Right forelimb (tissue), 1 donor: ENCODE measurements around the gene FSTL4.

Experiments
- DNase-seq: peaks from one replicate; pipeline ENCODE4 v3.0.0-alpha.2; 2018

FSTL4 gene

GRCh38 chr5:133361922-133362321 is 250.4 kb downstream of the FSTL4 start:
- no peak for DNase-seq

GRCh38 chr5:133360693-133361472 is 251.5 kb downstream of the FSTL4 start:
- no peak for DNase-seq

- DNase-seq: no peak
These were observed 252.5 kb downstream of the FSTL4 start for GRCh38 chr5:133359861-133360260.

- no peak for DNase-seq
These were observed 254.1 kb downstream of the FSTL4 start for GRCh38 chr5:133358271-133358670.

DNA sequence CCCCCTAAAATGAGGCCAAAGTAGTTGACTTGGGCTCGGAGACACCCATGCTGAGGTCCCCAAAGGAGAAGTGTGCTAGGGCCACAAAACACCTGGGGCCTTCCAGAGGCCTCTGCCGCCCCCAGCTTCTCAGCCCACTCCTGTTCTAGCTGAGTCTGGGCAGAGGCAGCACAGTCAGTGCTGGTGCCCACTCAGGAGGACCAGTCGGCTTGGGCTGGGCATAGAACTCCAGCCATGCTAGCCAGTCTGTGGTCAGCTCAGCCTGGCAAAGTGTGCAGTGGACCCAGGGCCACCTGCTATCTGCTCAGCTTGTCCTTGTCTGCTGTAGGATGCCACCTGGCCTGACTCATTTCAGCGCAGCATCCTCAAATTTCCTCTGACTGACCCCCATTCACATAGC is 254.6 kb downstream of the FSTL4 start:
- no peak for DNase-seq

GRCh38 chr5:133356984-133357421 is 255.3 kb downstream of the FSTL4 start:
- no peak for DNase-seq

GRCh38 chr5:133356396-133356983 is 255.9 kb downstream of the FSTL4 start:
- no peak for DNase-seq

- no peak for DNase-seq
These were observed 257.8 kb downstream of the FSTL4 start for GRCh38 chr5:133354323-133355185.

DNA sequence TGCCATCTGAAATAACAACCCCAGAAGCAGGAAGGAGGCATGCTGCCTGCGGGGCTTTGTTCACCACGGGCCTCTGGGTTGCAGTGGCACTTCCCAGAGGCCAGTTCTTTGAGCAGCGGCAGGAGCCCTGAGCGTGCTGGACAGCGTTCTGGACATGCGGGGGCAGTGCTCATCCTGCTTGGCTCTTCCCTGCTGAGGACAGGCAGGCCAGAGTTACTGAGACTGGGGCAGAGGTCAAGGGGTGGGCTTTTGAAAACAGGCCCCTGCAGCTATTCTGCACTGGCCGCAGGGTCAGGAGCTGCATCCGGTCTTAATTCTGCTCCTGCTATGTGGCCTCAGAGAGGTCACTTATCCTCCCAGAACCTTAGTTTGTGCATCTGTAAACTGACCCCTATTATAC is 258.6 kb downstream of the FSTL4 start:
- DNase-seq: no peak

- peak; percentile 23 for DNase-seq
These were observed 263.9 kb downstream of the FSTL4 start for GRCh38 chr5:133348406-133348805.

- no peak for DNase-seq
These were observed 265.3 kb downstream of the FSTL4 start for GRCh38 chr5:133347039-133347438.

DNA sequence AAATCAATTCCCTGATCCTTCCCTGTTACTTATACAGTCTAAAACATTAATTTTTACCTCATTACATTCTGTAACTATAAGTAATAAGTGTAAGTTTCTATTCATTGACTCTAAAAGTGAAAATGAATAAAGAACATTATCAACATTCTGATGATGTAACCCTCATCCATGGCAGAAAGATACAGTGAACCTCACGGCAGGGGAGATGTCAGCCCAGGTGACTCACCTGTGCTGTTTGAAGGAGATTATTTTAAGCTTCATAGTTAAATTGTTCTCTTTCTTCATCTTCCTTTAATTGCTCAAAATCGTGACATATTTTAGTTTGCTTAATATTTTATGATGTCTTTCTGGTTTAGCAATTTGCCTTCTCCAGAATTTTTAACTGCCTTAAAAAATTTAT is 268.1 kb downstream of the FSTL4 start:
- DNase-seq: no peak

GRCh38 chr5:133343196-133343595 is 269.1 kb downstream of the FSTL4 start:
- DNase-seq: peak; percentile 33

DNA sequence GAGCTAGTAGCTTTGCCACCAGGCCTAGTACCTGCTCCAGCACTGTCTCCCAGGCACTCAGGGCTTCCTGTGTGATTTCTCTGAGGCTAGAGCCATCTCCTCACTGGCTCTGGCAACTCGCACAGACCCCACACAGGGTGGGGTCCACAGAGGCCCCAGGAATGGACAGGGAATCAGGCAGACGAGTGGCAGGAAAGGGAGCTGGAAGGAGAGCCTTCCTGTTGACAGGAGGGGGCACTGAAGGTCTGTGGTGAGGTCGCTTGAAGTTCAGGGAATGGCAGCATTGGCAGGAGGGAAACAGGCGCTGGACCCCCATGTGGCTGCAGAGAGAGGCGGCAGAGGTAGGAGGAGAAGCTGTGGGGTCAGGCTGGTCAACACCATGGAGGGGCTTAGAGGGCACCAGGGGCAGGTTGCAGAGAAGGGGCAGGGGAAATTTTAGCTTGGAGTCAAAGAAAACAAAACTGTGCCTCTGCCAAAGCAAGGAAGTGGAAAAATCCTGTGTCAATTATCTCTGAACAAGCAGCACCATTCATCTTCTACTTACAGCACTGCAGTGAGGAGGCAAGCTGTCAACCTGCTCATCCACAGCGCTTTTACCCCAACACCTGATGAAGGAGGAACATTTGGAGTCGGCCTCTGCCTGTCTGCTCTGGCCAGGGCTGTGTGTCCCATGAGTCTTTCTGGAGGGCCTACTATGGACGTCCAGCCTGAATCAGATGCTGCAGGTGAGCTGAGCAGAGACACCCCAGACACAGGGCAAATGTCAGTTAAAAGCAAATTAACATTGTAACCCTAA is 270.2 kb downstream of the FSTL4 start:
- peak; percentile 44 for DNase-seq

- DNase-seq: peak; percentile 38
These were observed 271.0 kb downstream of the FSTL4 start for GRCh38 chr5:133341296-133341695.

GRCh38 chr5:133340822-133341221 is 271.5 kb downstream of the FSTL4 start:
- no peak for DNase-seq

DNA sequence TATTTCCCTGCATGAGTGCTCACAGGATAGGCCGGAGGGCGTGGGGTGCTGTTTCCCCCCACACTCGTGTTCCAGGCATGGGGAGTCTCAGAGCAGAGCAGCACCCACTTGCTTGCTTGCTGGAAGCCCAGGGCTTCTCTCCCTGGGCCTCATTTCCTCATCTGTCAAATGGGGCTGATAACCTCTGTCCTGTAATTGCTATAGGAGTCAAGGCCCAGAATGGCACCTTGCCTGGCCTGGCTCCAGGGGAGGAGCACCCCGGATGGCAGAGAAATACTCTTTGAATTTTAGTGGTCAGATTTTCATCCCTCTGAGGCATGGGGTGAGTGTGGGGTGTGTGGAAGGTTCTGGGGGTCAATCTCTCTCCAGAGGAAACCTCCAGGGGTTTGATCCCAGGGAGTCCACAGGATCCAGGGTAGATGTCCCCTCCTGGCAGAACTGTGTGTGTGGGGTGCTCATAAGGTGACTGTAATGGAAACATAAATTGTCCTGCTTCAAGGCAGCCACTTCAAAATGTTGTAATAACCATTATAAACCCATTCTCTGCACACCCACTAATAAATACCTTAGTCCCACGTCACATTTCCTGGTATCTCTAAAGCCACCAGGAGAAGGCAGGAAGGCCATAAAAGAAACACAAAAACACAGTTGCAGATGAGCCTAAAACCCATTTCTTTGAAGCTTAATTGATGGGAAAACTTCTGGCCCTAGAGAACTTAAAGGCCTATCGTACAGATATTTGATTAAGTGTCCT is 272.2 kb downstream of the FSTL4 start:
- DNase-seq: no peak

DNA sequence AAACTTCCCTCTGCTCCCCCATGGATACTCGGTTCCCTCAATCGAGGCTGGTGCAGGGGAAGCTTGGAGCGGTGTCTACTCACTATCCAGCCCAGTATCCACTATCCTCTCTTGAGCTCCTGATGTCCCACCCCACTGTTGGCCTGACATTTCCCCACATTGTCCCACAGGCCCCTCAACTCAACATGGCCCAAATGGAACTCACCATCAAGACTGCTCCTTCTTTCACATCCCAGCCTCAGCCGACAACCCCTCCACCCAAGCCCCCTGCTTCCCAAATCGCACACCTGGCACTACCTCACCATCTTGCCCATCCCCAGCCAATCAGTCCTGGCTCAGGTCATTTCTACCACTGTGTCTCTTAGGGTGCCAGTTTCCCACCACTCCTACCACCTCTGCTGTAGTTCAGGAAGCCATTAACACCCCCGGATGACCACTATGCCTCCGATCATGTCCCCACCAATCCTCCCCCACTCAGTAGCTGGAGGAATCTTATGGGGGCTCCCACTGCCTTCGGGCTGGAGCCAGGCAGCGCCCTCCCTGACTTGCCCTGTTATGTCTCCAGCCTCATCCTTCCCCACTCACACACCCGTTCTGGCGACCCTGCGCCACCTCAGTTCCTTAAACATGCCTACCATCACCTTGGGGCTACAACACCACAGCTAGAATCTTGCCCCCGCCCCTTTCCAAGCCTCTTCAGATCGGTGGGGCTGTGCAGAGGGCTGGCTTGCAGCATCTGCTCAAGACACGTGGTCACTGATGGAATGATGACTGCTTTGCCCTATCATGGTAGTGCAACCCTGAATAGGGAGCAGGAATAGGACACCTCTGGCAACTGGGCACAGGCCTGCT is 273.6 kb downstream of the FSTL4 start:
- peak; percentile 40 for DNase-seq

DNA sequence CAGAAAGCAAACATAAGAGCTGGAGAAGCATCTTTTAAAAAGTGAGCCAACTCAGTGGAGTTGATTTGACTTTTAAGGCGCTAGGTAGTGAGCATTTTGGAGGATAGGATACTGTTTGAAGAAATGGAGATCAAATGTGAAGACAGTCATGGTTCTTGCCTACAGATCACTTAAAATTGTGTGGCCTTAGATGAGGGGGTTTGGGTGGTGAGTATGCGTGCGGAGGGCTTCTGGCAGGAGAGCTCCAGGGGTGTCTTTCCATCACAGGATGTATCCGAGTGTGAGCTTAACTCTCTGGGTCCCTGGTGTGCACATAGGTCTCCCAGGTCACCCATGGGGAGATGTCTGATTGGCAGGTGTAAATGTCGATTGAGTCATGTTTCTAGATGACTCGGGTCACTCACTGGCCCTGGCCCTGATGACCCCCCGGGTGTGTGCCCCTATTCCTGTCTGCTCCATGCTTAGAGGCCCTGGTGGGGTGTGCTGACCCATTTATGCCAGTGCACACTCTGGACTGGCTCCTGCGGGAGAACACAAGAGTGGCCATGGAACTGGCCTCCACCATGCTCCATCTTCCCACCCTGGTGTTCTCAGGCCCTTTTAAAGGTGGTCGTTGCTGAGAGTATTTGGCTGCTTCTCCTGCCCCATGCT is 274.4 kb downstream of the FSTL4 start:
- DNase-seq: peak; percentile 29

GRCh38 chr5:133336969-133337410 is 275.4 kb downstream of the FSTL4 start:
- no peak for DNase-seq
